GM18519 (cell line): ENCODE results near the gene MYG1.
"Not testable (repeated sequence)": the region's sequence is repeated elsewhere in the genome, so short reads cannot be mapped to it uniquely, and the experiment has no call there.

Source experiments
- ATAC-seq: cut with Tn5 transposase; IDR thresholded peaks from one replicate; pipeline ENCODE4 v1.9.1; 2021; ENCODE audit warnings: mild to moderate bottlenecking, moderate library complexity; ENCODE audit not compliant: unreplicated experiment, low FRiP score

MYG1 gene

GRCh38 chr12:53325511-53326061 lies 26.1 kb downstream of the MYG1 start:
- ATAC-seq: no peak

- no peak for ATAC-seq
These were observed 27.1 kb downstream of the MYG1 start for GRCh38 chr12:53326460-53327185.

GRCh38 chr12:53327435-53328042 lies 28.0 kb downstream of the MYG1 start:
- ATAC-seq: no peak

- no peak for ATAC-seq
These were observed 28.5 kb downstream of the MYG1 start for GRCh38 chr12:53328043-53328435.

- no peak for ATAC-seq
These were observed 31.2 kb downstream of the MYG1 start for GRCh38 chr12:53330671-53331070.

GRCh38 chr12:53332339-53332738 lies 32.8 kb downstream of the MYG1 start:
- ATAC-seq: not testable (repeated sequence)

- ATAC-seq: no peak
These were observed 33.2 kb downstream of the MYG1 start for GRCh38 chr12:53332744-53333143.

GRCh38 chr12:53333289-53333688 lies 33.8 kb downstream of the MYG1 start:
- ATAC-seq: no peak

GRCh38 chr12:53333845-53334244 lies 34.4 kb downstream of the MYG1 start:
- ATAC-seq: no peak

GRCh38 chr12:53334822-53335221 lies 35.3 kb downstream of the MYG1 start:
- no peak for ATAC-seq

- ATAC-seq: no peak
These were observed 36.7 kb downstream of the MYG1 start, which contains the start of gene SP7 for GRCh38 chr12:53336181-53336681. Gene SP7, minus strand, starts transcription at chr12:53336354. Its CDS starts 708 bp downstream, at chr12:53335646.

- no peak for ATAC-seq
These were observed 38.5 kb downstream of the MYG1 start for GRCh38 chr12:53338017-53338416.

GRCh38 chr12:53338916-53339315 lies 39.4 kb downstream of the MYG1 start:
- ATAC-seq: no peak

GRCh38 chr12:53340398-53340797 lies 40.9 kb downstream of the MYG1 start:
- no peak for ATAC-seq

GRCh38 chr12:53343449-53343848 lies 44.0 kb downstream of the MYG1 start:
- no peak for ATAC-seq

GRCh38 chr12:53343969-53344368 lies 44.5 kb downstream of the MYG1 start:
- ATAC-seq: no peak

- ATAC-seq: no peak
These were observed 45.0 kb downstream of the MYG1 start for GRCh38 chr12:53344487-53344823.

GRCh38 chr12:53344824-53345485 lies 45.5 kb downstream of the MYG1 start:
- ATAC-seq: no peak

- no peak for ATAC-seq
These were observed 46.1 kb downstream of the MYG1 start for GRCh38 chr12:53345486-53346188.

- ATAC-seq: no peak
These were observed 47.0 kb downstream of the MYG1 start for GRCh38 chr12:53346491-53346890.

- no peak for ATAC-seq
These were observed 48.4 kb downstream of the MYG1 start for GRCh38 chr12:53347905-53348304.
